GM18507 (cell line): ENCODE results near the gene ATP11C.

Experiments
- DNase-seq: peaks from one replicate; pipeline ENCODE4 v3.0.0; 2011; ENCODE audit warnings: low read depth; ENCODE audit not compliant: insufficient read length; ENCODE audit errors: extremely low spot score
- FAIRE-seq: peaks from 2 replicates; lab custom pipeline; 2011; peaks lifted over from hg19 to GRCh38; lab: Jason Lieb, UNC

The ATP11C gene

GRCh38 chrX:139823806-139824205 is 109.0 kb downstream of the ATP11C start:
- no peak for FAIRE-seq

GRCh38 chrX:139820358-139820984 is 112.4 kb downstream of the ATP11C start:
- FAIRE-seq, result no peak
- DNase-seq, result no peak

More at GRCh38 chrX:139823806-139824205, 109.0 kb downstream of the ATP11C start:
- DNase-seq, result no peak

GRCh38 chrX:139816204-139816603 is 116.6 kb downstream of the ATP11C start:
- no peak for FAIRE-seq
- DNase-seq, result no peak

- DNase-seq (no peak), FAIRE-seq (no peak)
Observed at GRCh38 chrX:139815771-139816170, 117.1 kb downstream of the ATP11C start.

GRCh38 chrX:139811942-139812629 is 120.8 kb downstream of the ATP11C start:
- DNase-seq (no peak), FAIRE-seq (peak; percentile 47)

- FAIRE-seq (no peak), DNase-seq (no peak)
Observed at GRCh38 chrX:139804482-139804881, 128.4 kb downstream of the ATP11C start.

- FAIRE-seq (no peak), DNase-seq (no peak)
Observed at GRCh38 chrX:139803224-139803623, 129.6 kb downstream of the ATP11C start.

GRCh38 chrX:139802048-139802447 is 130.8 kb downstream of the ATP11C start:
- FAIRE-seq (no peak), DNase-seq (no peak)

GRCh38 chrX:139801397-139801813 is 131.4 kb downstream of the ATP11C start:
- DNase-seq (no peak), FAIRE-seq (peak; percentile 12)

GRCh38 chrX:139798701-139799100 is 134.2 kb downstream of the ATP11C start:
- DNase-seq (no peak), FAIRE-seq (no peak)

GRCh38 chrX:139795196-139795595 is 137.7 kb downstream of the ATP11C start:
- FAIRE-seq (peak; percentile 97), DNase-seq (no peak)

GRCh38 chrX:139787601-139788000 is 145.3 kb downstream of the ATP11C start:
- DNase-seq (no peak), FAIRE-seq (no peak)

GRCh38 chrX:139784807-139785206 is 148.0 kb downstream of the ATP11C start:
- FAIRE-seq (peak; percentile 36), DNase-seq (no peak)

GRCh38 chrX:139783959-139784358 is 148.9 kb downstream of the ATP11C start:
- FAIRE-seq, result no peak
- DNase-seq, result no peak

- DNase-seq (no peak), FAIRE-seq (no peak)
Observed at GRCh38 chrX:139783030-139783429, 149.8 kb downstream of the ATP11C start.

- no peak for FAIRE-seq
- no peak for DNase-seq
Observed at GRCh38 chrX:139776599-139776998, 156.3 kb downstream of the ATP11C start.

GRCh38 chrX:139770366-139770765 is 162.5 kb downstream of the ATP11C start:
- no peak for FAIRE-seq
- no peak for DNase-seq

- peak; percentile 1 for DNase-seq
- FAIRE-seq, result peak; percentile 78
Observed at GRCh38 chrX:139766545-139766983, 166.3 kb downstream of the ATP11C start.

- FAIRE-seq, result no peak
Observed at GRCh38 chrX:139762400-139763183, 170.3 kb downstream of the ATP11C start.

GRCh38 chrX:139759637-139760036 is 173.2 kb downstream of the ATP11C start:
- DNase-seq, result no peak
- no peak for FAIRE-seq

More at GRCh38 chrX:139762400-139763183, 170.3 kb downstream of the ATP11C start:
- no peak for DNase-seq
